ENCODE results near the gene AUH.

The AUH gene

GRCh38 chr9:91176426-91176825, 185.3 kb downstream of the AUH start:
- intact Hi-C loops (cut with DNase I; ENCODE audit: low total_unique reads): no loop called here
- peak in 1 of 2 donors; percentile 19 for DNase-seq
- peaks cover 0 to 11% (median 0%) of the 10 kb centered on the region in 4 donors for H3K4me1 ChIP-seq

GRCh38 chr9:91174772-91175171, 186.9 kb downstream of the AUH start:
- Histone ChIP-seq H3K9me3 (peaks cover 0 to 14% (median 8%) of the 10 kb centered on the region in 3 donors), H3K4me3 (no peak overlapping the region), H3K4me1 (peaks cover 0 to 11% (median 0%) of the 10 kb centered on the region in 4 donors), H3K36me3 (no peaks in the 10 kb centered on the region), H3K27ac (no peak overlapping the region), H3K27me3 (no peaks in the 10 kb centered on the region)
- TF ChIP-seq CTCF (IDR thresholded peaks at IDR 0.05): no peak
- no peak for DNase-seq
- intact Hi-C loops (cut with DNase I; ENCODE audit: low total_unique reads): no loop called here

More at GRCh38 chr9:91176426-91176825, 185.3 kb downstream of the AUH start:
- peaks cover 0 to 4% (median 0%) of the 10 kb centered on the region in 3 donors for H3K9me3 ChIP-seq
- TF ChIP-seq CTCF (IDR thresholded peaks at IDR 0.05): no peak
- H3K36me3 ChIP-seq: no peaks in the 10 kb centered on the region
- no peak overlapping the region for H3K4me3 ChIP-seq
- H3K27me3 ChIP-seq: no peaks in the 10 kb centered on the region
- H3K27ac ChIP-seq: no peak overlapping the region

- intact Hi-C loops (cut with DNase I; ENCODE audit: low total_unique reads): no loop called here
- H3K27ac ChIP-seq: no peak overlapping the region
- no peak for TF ChIP-seq CTCF (IDR thresholded peaks at IDR 0.05)
These were observed 189.4 kb downstream of the AUH start for GRCh38 chr9:91172329-91172728.

GRCh38 chr9:91170951-91171350, 190.8 kb downstream of the AUH start:
- no peak for TF ChIP-seq CTCF (IDR thresholded peaks at IDR 0.05)
- H3K36me3 ChIP-seq: no peaks in the 10 kb centered on the region
- peaks cover 0 to 14% (median 8%) of the 10 kb centered on the region in 3 donors for H3K9me3 ChIP-seq
- no peak for DNase-seq
- intact Hi-C loops (cut with DNase I; ENCODE audit: low total_unique reads): no loop called here
- H3K4me3 ChIP-seq: no peak overlapping the region
- no peak overlapping the region for H3K27ac ChIP-seq
- H3K4me1 ChIP-seq: no peaks in the 10 kb centered on the region
- H3K27me3 ChIP-seq: no peaks in the 10 kb centered on the region

More at GRCh38 chr9:91172329-91172728, 189.4 kb downstream of the AUH start:
- Histone ChIP-seq H3K4me3 (no peak overlapping the region), H3K27me3 (no peaks in the 10 kb centered on the region), H3K9me3 (peaks cover 0 to 14% (median 8%) of the 10 kb centered on the region in 3 donors), H3K36me3 (no peaks in the 10 kb centered on the region), H3K4me1 (peaks cover 0 to under 1% (median 0%) of the 10 kb centered on the region in 4 donors)
- DNase-seq: no peak

GRCh38 chr9:91166796-91167366, 194.8 kb downstream of the AUH start:
- Histone ChIP-seq H3K4me3 (no peak overlapping the region), H3K9me3 (peaks cover 0 to 14% (median 8%) of the 10 kb centered on the region in 3 donors), H3K4me1 (no peaks in the 10 kb centered on the region), H3K27ac (no peak overlapping the region), H3K36me3 (no peaks in the 10 kb centered on the region), H3K27me3 (no peaks in the 10 kb centered on the region)
- no peak for TF ChIP-seq CTCF (IDR thresholded peaks at IDR 0.05)
- DNase-seq: no peak
- intact Hi-C loops (cut with DNase I; ENCODE audit: low total_unique reads): no loop called here
